Osteoblast (primary cell): ENCODE results near the gene GLMN. TPM values are rescaled to one million over a fixed set of nuclear protein-coding genes. Genes with fewer than 3 reads are reported as not detected.

Experiments used
- DNase-seq: peaks from one replicate; pipeline ENCODE4 v3.0.0; 2011; ENCODE audit warnings: low spot score, mixed read lengths; ENCODE audit not compliant: insufficient read length; ENCODE audit errors: missing footprints
- H2AFZ ChIP-seq: 2 replicates; pipeline ENCODE4 v1.6.0; 2011; ENCODE audit warnings: mild to moderate bottlenecking, low read length
- H3K27ac ChIP-seq: 2 replicates; pipeline ENCODE4 v1.5.1; 2011; ENCODE audit warnings: mild to moderate bottlenecking, low read depth, low read length, moderate library complexity
- H3K27me3 ChIP-seq: 2 replicates; pipeline ENCODE4 v1.6.0; 2012; ENCODE audit warnings: mild to moderate bottlenecking, control low read depth, inconsistent platforms, low read length, moderate library complexity; ENCODE audit not compliant: insufficient read depth
- H3K36me3 ChIP-seq: 2 replicates; pipeline ENCODE4 v1.5.1; 2011; ENCODE audit warnings: mild to moderate bottlenecking, low read length, control low read depth, moderate library complexity; ENCODE audit not compliant: insufficient read depth
- H3K4me1 ChIP-seq: 2 replicates; pipeline ENCODE4 v1.5.1; 2011; ENCODE audit warnings: mild to moderate bottlenecking, low read length, control low read depth, moderate library complexity; ENCODE audit not compliant: insufficient read depth
- H3K4me2 ChIP-seq: 2 replicates; pipeline ENCODE4 v1.6.0; 2011; ENCODE audit warnings: mild to moderate bottlenecking, low read length; ENCODE audit not compliant: insufficient read depth
- H3K4me3 ChIP-seq: fragments of 200-600 bp; sonication (generic); 3 replicates; pipeline ENCODE4 v1.5.1; 2012; ENCODE audit warnings: mild to moderate bottlenecking, low read length, inconsistent platforms; ENCODE audit not compliant: insufficient read depth
- H3K79me2 ChIP-seq: 2 replicates; pipeline ENCODE4 v1.6.0; 2012; ENCODE audit warnings: mild to moderate bottlenecking, low read length, control low read depth, inconsistent platforms; ENCODE audit not compliant: insufficient read depth
- H3K9me3 ChIP-seq: 2 replicates; pipeline ENCODE4 v1.5.1; 2011; ENCODE audit warnings: low read depth, low read length, control low read depth
- H4K20me1 ChIP-seq: 2 replicates; pipeline ENCODE4 v1.6.0; 2012; ENCODE audit warnings: mild to moderate bottlenecking, low read length, control low read depth; ENCODE audit not compliant: insufficient read depth
- total RNA-seq: library from RNA; depleted of rRNA; stranded (reverse); fragments of >200 nt; gene quantifications from 2 replicates; pipeline ENCODE4 v1.2.3, GENCODE V29; 2012
- TF ChIP-seq, protein P1 (sequence below): IDR thresholded peaks from 2 replicates; pipeline ENCODE4 v1.5.1; 2011; ENCODE audit warnings: mild to moderate bottlenecking, low read depth, low read length, moderate library complexity; ENCODE audit errors: extremely low read depth

GLMN gene
- total RNA-seq, 1 donor = 10.9 TPM

DNA sequence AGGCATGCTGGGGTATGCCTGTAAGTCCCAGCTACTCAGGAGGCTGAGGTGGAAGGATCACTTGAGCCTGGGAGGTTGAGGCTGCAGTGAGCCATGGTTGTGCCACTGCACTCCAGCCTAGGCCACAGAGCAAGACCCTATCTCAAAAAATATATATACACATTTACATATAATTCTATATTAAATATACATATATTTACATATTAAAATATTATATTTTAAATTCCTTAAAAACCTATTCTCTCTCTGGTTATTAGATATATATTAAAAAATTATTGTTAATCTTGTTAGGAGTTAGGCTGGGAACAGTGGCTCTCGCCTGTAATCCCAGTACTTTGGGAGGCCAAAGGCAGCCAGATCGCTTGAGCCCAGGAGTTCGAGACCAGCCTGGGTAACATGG, 22.7 kb downstream of the GLMN start:
- Histone ChIP-seq H3K4me3 (no peak overlapping the region), H4K20me1 (no peaks in the 10 kb centered on the region), H3K4me1 (peaks cover 6% of the 10 kb centered on the region), H3K9me3 (no peaks in the 10 kb centered on the region), H3K27ac (no peak overlapping the region), H3K79me2 (no peaks in the 10 kb centered on the region), H3K4me2 (no peak overlapping the region), H3K27me3 (no peaks in the 10 kb centered on the region), H2AFZ (no peak overlapping the region), H3K36me3 (peaks cover 7% of the 10 kb centered on the region)
- TF ChIP-seq, protein P1, sequence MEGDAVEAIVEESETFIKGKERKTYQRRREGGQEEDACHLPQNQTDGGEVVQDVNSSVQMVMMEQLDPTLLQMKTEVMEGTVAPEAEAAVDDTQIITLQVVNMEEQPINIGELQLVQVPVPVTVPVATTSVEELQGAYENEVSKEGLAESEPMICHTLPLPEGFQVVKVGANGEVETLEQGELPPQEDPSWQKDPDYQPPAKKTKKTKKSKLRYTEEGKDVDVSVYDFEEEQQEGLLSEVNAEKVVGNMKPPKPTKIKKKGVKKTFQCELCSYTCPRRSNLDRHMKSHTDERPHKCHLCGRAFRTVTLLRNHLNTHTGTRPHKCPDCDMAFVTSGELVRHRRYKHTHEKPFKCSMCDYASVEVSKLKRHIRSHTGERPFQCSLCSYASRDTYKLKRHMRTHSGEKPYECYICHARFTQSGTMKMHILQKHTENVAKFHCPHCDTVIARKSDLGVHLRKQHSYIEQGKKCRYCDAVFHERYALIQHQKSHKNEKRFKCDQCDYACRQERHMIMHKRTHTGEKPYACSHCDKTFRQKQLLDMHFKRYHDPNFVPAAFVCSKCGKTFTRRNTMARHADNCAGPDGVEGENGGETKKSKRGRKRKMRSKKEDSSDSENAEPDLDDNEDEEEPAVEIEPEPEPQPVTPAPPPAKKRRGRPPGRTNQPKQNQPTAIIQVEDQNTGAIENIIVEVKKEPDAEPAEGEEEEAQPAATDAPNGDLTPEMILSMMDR = no peak
- no peak for DNase-seq

DNA sequence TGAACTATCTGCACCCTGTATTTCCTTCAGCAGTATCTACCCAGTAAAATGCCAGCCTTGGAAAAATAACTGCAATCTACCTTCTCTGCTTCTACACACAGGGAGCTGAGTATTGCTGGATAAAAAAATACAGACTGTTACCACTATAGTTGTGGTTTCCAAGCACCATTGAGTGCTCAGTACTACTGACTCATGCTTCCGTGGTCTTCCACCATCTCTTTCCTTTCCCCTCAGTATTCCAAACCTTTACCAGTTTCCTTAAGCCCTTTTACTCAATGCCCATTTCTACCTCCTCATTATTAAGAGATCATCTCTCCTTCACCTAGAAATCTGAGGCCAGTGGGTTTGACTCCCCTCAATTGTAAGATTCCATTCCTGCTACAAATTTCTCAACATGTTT, 23.8 kb downstream of the GLMN start:
- H3K79me2 ChIP-seq = no peaks in the 10 kb centered on the region
- H3K27me3 ChIP-seq = no peaks in the 10 kb centered on the region
- no peaks in the 10 kb centered on the region for H4K20me1 ChIP-seq
- H3K27ac ChIP-seq = no peak overlapping the region
- no peak overlapping the region for H3K4me3 ChIP-seq
- H3K9me3 ChIP-seq = no peaks in the 10 kb centered on the region
- no peak overlapping the region for H2AFZ ChIP-seq
- H3K4me2 ChIP-seq = no peak overlapping the region
- peaks cover 8% of the 10 kb centered on the region for H3K36me3 ChIP-seq
- peaks cover 6% of the 10 kb centered on the region for H3K4me1 ChIP-seq
- peak; percentile 64 for DNase-seq
- TF ChIP-seq, protein P1 = no peak

DNA sequence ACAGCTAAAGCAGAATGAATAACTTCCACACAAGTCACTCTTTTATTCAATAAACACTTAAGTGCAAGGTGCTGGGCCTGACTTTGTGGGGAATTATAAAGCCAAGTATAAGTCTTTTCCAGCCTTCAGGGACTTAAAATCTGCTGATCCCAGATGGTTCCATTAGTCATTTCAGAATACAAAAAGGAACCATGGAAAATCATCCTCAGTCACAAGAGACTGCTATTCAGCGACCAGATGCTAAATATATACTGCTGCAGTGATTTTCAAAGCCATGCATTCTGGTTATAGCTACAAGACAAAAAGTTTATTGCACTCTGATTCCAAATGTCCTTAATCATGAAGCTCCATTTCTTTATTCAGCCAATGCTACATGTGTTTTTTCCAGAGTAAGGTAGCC, 25.7 kb downstream of the GLMN start:
- no peak for DNase-seq

DNA sequence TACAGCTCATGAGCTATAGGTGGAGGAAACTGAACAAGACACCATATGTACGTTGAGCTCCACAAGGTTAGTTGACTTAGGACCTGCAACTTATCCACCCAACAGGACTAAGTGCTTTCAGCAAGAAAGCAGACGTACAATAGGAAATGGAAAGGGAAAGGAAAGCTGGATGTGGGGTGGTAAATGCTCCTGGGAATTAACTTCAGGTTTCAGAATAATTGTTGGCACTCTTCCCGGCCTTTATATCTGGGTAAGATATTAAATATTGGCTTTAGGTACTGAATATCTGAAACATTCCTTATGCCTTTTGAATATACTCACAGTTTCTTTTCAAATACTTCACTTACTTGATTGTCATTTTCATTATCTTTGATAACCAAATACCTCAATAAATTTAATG, 36.3 kb downstream of the GLMN start:
- Histone ChIP-seq H3K4me3 (no peak overlapping the region), H3K36me3 (peaks cover 5% of the 10 kb centered on the region), H3K79me2 (no peaks in the 10 kb centered on the region), H2AFZ (no peak overlapping the region), H3K4me2 (no peak overlapping the region), H3K4me1 (peaks cover 5% of the 10 kb centered on the region), H3K27me3 (no peaks in the 10 kb centered on the region), H3K27ac (no peak overlapping the region), H4K20me1 (no peaks in the 10 kb centered on the region), H3K9me3 (no peaks in the 10 kb centered on the region)
- TF ChIP-seq, protein P1 = no peak
- DNase-seq = no peak

More for the DNA sequence above, 25.7 kb downstream of the GLMN start:
- TF ChIP-seq, protein P1 = no peak
- Histone ChIP-seq H2AFZ (no peak overlapping the region), H4K20me1 (no peaks in the 10 kb centered on the region), H3K79me2 (no peaks in the 10 kb centered on the region), H3K9me3 (no peaks in the 10 kb centered on the region), H3K27me3 (no peaks in the 10 kb centered on the region), H3K36me3 (peaks cover 11% of the 10 kb centered on the region), H3K4me3 (no peak overlapping the region), H3K4me2 (no peak overlapping the region), H3K27ac (no peak overlapping the region), H3K4me1 (peaks cover 6% of the 10 kb centered on the region)
